HepG2 (cell line): ENCODE measurements around the gene CCDC136. TPM values are rescaled to one million over a fixed set of nuclear protein-coding genes. Genes with fewer than 3 reads are reported as not detected.
A peak's percentile ranks its signal among the peaks of the same experiment; 100 is the strongest.

ENCODE experiments used
- ATAC-seq: fragments of 200-7000 bp; cut with Tn5 transposase; 3 replicates; pipeline ENCODE4 v1.9.1; 2020; ENCODE audit warnings: mild to moderate bottlenecking, moderate library complexity
- BruUV-seq: library from RNA; stranded (reverse); fragments of 400-500 nt; replicated peaks from 2 replicates; lab custom pipeline; 2021; lab: Mats Ljungman, UMichigan
- CTCF ChIA-PET: fragments of 300-600 bp; formaldehyde crosslinking; extraction: SDS; loops from one replicate; lab custom pipeline; 2021; ENCODE audit warnings: low total read pairs, inconsistent platforms, low intra/inter-chr PET ratio; lab: Yijun Ruan, JAX
- POLR2A ChIA-PET: fragments of 350-600 bp; sonication (Branson Sonifier 250); formaldehyde crosslinking; loops from one replicate; lab custom pipeline; 2020; ENCODE audit warnings: antibody characterized with exemption, inconsistent platforms; lab: Yijun Ruan, JAX
- DNase-seq: peaks from one replicate; pipeline ENCODE4 v3.0.0-alpha.2; 2015; ENCODE audit warnings: low spot score
- FAIRE-seq: peaks from 3 replicates; lab custom pipeline; 2011; peaks lifted over from hg19 to GRCh38; lab: Jason Lieb, UNC
- H2AFZ ChIP-seq: one replicate; pipeline ENCODE4 v1.6.1; 2011; ENCODE audit warnings: low read length, inconsistent platforms
- H3K27ac ChIP-seq: fragments of 300-600 bp; 3 replicates; pipeline ENCODE4 v1.8.0; 2011; ENCODE audit warnings: mixed run types, mild to moderate bottlenecking, mixed read lengths, low read length, inconsistent platforms; ENCODE audit not compliant: insufficient read depth; ENCODE audit errors: extremely low read length
- H3K27me3 ChIP-seq, 2 experiments: fragments of 200-600 bp in 1 of 2; 2 replicates in 1 of 2; 3 replicates in 1 of 2; pipeline versions ENCODE4 v1.6.0 to v1.8.0; 2011; ENCODE audit warnings: low read length in 2 of 2, mild to moderate bottlenecking in 2 of 2, moderate library complexity in 2 of 2, inconsistent platforms in 1 of 2; ENCODE audit not compliant: insufficient read depth in 2 of 2, control insufficient read depth in 1 of 2
- H3K36me3 ChIP-seq, 2 experiments: fragments of 200-600 bp in 1 of 2; replicated peaks in 1 of 2; 2 replicates in 1 of 2; 3 replicates in 1 of 2; pipeline versions ENCODE4 v1.5.1 to v1.8.0; 2011; ENCODE audit warnings: low read length in 2 of 2, inconsistent platforms in 1 of 2; ENCODE audit not compliant: insufficient read depth in 2 of 2, control insufficient read depth in 1 of 2
- H3K4me1 ChIP-seq: 2 replicates; pipeline ENCODE4 v1.5.1; 2012; ENCODE audit warnings: low read length, inconsistent platforms; ENCODE audit not compliant: insufficient read depth
- H3K4me2 ChIP-seq: 2 replicates; pipeline ENCODE4 v1.6.0; 2011; ENCODE audit warnings: low read depth, low read length, inconsistent platforms
- H3K4me3 ChIP-seq, 3 experiments: fragments of 200-600 bp in 1 of 3; sonication (generic), shearing (Covaris generic) in 1 of 3; replicated peaks in 1 of 3; 2 replicates each; pipeline ENCODE4 v1.5.1; 2011 to 2016; ENCODE audit warnings: low read length in 3 of 3, inconsistent platforms in 2 of 3, low read depth in 2 of 3, mild to moderate bottlenecking in 2 of 3, control low read depth in 1 of 3, mixed read lengths in 1 of 3; ENCODE audit not compliant: insufficient read depth in 1 of 3
- H3K79me2 ChIP-seq: one replicate; pipeline ENCODE4 v1.6.1; 2011; ENCODE audit warnings: low read length, inconsistent platforms; ENCODE audit not compliant: insufficient read depth
- H3K9ac ChIP-seq: 2 replicates; pipeline ENCODE4 v1.6.0; 2011; ENCODE audit warnings: mild to moderate bottlenecking, low read depth, low read length, inconsistent platforms; ENCODE audit not compliant: insufficient read depth
- H3K9me3 ChIP-seq: 2 replicates; pipeline ENCODE4 v1.5.1; 2012; ENCODE audit warnings: mild to moderate bottlenecking, low read length
- H4K20me1 ChIP-seq: 2 replicates; pipeline ENCODE4 v1.6.0; 2011; ENCODE audit warnings: inconsistent platforms, mild to moderate bottlenecking, low read length, moderate library complexity; ENCODE audit not compliant: insufficient read depth
- CEBPB ChIP-seq: IDR thresholded peaks from 2 replicates; pipeline ENCODE4 v1.6.1; 2011; ENCODE audit warnings: low read depth, low read length, improper control_type of control experiment, borderline replicate concordance
- HNRNPH1 ChIP-seq: fragments of 200-400 bp; formaldehyde crosslinking; optimal IDR thresholded peaks from 2 replicates; pipeline ENCODE3; 2017; ENCODE audit warnings: mild to moderate bottlenecking, low read depth, low read length
- MAFF ChIP-seq: IDR thresholded peaks from 2 replicates; pipeline ENCODE4 v1.6.1; 2011; ENCODE audit warnings: low read depth, low read length, improper control_type of control experiment
- MAFK ChIP-seq, 2 experiments: IDR thresholded peaks in 1 of 2; conservative IDR thresholded peaks in 1 of 2; 2 replicates each; pipeline ENCODE4 v1.6.1; 2011; ENCODE audit warnings: improper control_type of control experiment in 2 of 2, low read length in 2 of 2
- ZUFSP ChIP-seq: sonication (generic); formaldehyde crosslinking; IDR thresholded peaks from 2 replicates; pipeline ENCODE4 v1.9.0; 2021; ENCODE audit warnings: missing genetic modification reagents, mild to moderate bottlenecking, borderline replicate concordance
- WGBS: methylation state at CpG from one replicate; pipeline ENCODE4 v1.1.6; 2017; ENCODE audit warnings: low lambda C conversion rate; 5-methylcytosine and 5-hydroxymethylcytosine counted together
- in situ Hi-C: cut with HindIII; loops from 2 replicates; pipeline ENCODE4 v1.10.0; 2017; ENCODE audit warnings: low pct_unique_long_range_greater_than_20kb; ENCODE audit not compliant: extremely low pct_ligation_motif_present
- intact Hi-C: fragments of 100-400 bp; cut with micrococcal nuclease; formaldehyde crosslinking; loops from one replicate; pipeline ENCODE4 v1.10.0; 2022; ENCODE audit not compliant: unreplicated experiment
- polyA plus RNA-seq, 8 experiments: library from polyadenylated mRNA; depleted of rRNA in 3 of 8; stranded (reverse) in 7 of 8; unstranded in 1 of 8; fragments of >200 nt; fragmentation: Illumina TruSeq in 4 of 8; extraction: Trizol in 4 of 8; gene quantifications; 2 replicates each; pipeline versions ENCODE4 v1.2.1 to v1.2.3, GENCODE V29; 2011 to 2016; ENCODE audit warnings: low read depth in 4 of 8, missing spikeins in 1 of 8, mixed read lengths in 1 of 8; ENCODE audit not compliant: insufficient read depth in 1 of 8
- total RNA-seq, 5 experiments: library from RNA; depleted of rRNA; stranded (reverse); fragments of >200 nt; fragmentation: Illumina TruSeq; extraction: Trizol; gene quantifications; 2 replicates each; pipeline ENCODE4 v1.2.3, GENCODE V29; 2016; ENCODE audit warnings: low read depth in 1 of 5

Gene CCDC136
- total and polyA plus RNA-seq, 2 of the 13 experiments (the other 11 are each of a cell fraction or from before 2014, with no cell fraction given) = 0.04 to 0.38 TPM

- no peak for DNase-seq
- ChIA-PET POLR2A (interaction anchor here (0.9 kb wide), 1 partner anchor 13 kb away, joined by 3 read pairs; no protein-coding TSS in a partner anchor), CTCF (no interaction called here)
- no peak for FAIRE-seq
- H3K27ac ChIP-seq = no peak overlapping the region
- in situ Hi-C loops = no loop called here
- no peak overlapping the region for H3K4me3 ChIP-seq
- no peaks in the 10 kb centered on the region for H3K36me3 ChIP-seq
- H2AFZ ChIP-seq = no peak overlapping the region
- no TSS peak for BruUV-seq
- WGBS = 21% methylated on average over 5 of the region's 6 CpGs
- H3K27me3 ChIP-seq = peaks cover 4 to 68% of the 10 kb centered on the region in 2 experiments; a peak in 4 of 5 replicates
- intact Hi-C loops = no loop called here
- H3K9ac ChIP-seq = no peak overlapping the region
- peak; percentile 56 for ATAC-seq
- no peaks in the 10 kb centered on the region; the same call in 1 of the 2 replicates for H4K20me1 ChIP-seq
- H3K79me2 ChIP-seq = no peaks in the 10 kb centered on the region
- H3K4me2 ChIP-seq = no peak overlapping the region
- TF ChIP-seq ZUFSP (no peak), CEBPB (peak; percentile 15; the same call in 1 of the 2 replicates)
- H3K9me3 ChIP-seq = no peaks in the 10 kb centered on the region
- no peaks in the 10 kb centered on the region for H3K4me1 ChIP-seq
Measured at GRCh38 chr7:128814499-128814898, 22.7 kb downstream of the CCDC136 start.

- Histone ChIP-seq H3K36me3 (no peaks in the 10 kb centered on the region), H3K9ac (no peak overlapping the region), H3K79me2 (no peaks in the 10 kb centered on the region), H3K27me3 (peaks cover 4 to 67% of the 10 kb centered on the region in 2 experiments; a peak in 4 of 5 replicates), H3K4me3 (no peak overlapping the region), H2AFZ (no peak overlapping the region), H4K20me1 (no peaks in the 10 kb centered on the region; the same call in 1 of the 2 replicates), H3K27ac (no peak overlapping the region), H3K4me1 (no peaks in the 10 kb centered on the region), H3K4me2 (no peak overlapping the region), H3K9me3 (no peaks in the 10 kb centered on the region)
- CTCF ChIA-PET = no interaction called here
- POLR2A ChIA-PET = no interaction called here
- FAIRE-seq (no peak), ATAC-seq (no peak), DNase-seq (no peak)
- no TSS peak for BruUV-seq
- WGBS = 56% methylated on average over 7 of the region's 7 CpGs
- intact Hi-C loops = no loop called here
- in situ Hi-C loops = no loop called here
- TF ChIP-seq HNRNPH1 = no peak
- TF ChIP-seq MAFF = 0 out of 2 replicates have a peak, but pooled peaks have one; percentile 24
- peak; percentile 35 to 55; a peak in 3 of 4 replicates for TF ChIP-seq MAFK (conservative IDR thresholded peaks at IDR 0.05 in 1 of 2, IDR thresholded peaks at IDR 0.05 in 1 of 2; ENCODE audit: low read length in 2 of 2)
Measured at GRCh38 chr7:128815289-128815942, 23.6 kb downstream of the CCDC136 start.
